ENCODE measurements around the gene MYO18A.

The MYO18A gene

GRCh38 chr17:29078183-29079045 is 101.8 kb downstream of the MYO18A start:
- in situ Hi-C loops (cut with HindIII; ENCODE audit: low sequenced_read_pairs), result no loop called here
- DNase-seq (ENCODE audit: low read depth, low spot score), result peak; percentile 22
- TF ChIP-seq, protein P1, sequence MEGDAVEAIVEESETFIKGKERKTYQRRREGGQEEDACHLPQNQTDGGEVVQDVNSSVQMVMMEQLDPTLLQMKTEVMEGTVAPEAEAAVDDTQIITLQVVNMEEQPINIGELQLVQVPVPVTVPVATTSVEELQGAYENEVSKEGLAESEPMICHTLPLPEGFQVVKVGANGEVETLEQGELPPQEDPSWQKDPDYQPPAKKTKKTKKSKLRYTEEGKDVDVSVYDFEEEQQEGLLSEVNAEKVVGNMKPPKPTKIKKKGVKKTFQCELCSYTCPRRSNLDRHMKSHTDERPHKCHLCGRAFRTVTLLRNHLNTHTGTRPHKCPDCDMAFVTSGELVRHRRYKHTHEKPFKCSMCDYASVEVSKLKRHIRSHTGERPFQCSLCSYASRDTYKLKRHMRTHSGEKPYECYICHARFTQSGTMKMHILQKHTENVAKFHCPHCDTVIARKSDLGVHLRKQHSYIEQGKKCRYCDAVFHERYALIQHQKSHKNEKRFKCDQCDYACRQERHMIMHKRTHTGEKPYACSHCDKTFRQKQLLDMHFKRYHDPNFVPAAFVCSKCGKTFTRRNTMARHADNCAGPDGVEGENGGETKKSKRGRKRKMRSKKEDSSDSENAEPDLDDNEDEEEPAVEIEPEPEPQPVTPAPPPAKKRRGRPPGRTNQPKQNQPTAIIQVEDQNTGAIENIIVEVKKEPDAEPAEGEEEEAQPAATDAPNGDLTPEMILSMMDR (IDR thresholded peaks at IDR 0.05; ENCODE audit: low read depth, low read length), result no peak

GRCh38 chr17:29077320-29077719 is 102.9 kb downstream of the MYO18A start:
- DNase-seq (ENCODE audit: low read depth, low spot score), result no peak
- in situ Hi-C loops (cut with HindIII; ENCODE audit: low sequenced_read_pairs), result no loop called here
- TF ChIP-seq, protein P1 (IDR thresholded peaks at IDR 0.05; ENCODE audit: low read depth, low read length), result no peak
- H3K4me3 ChIP-seq (ENCODE audit: low read depth, low read length), result no peak overlapping the region

More at GRCh38 chr17:29078183-29079045, 101.8 kb downstream of the MYO18A start:
- H3K4me3 ChIP-seq (ENCODE audit: low read depth, low read length), result no peak overlapping the region

DNA sequence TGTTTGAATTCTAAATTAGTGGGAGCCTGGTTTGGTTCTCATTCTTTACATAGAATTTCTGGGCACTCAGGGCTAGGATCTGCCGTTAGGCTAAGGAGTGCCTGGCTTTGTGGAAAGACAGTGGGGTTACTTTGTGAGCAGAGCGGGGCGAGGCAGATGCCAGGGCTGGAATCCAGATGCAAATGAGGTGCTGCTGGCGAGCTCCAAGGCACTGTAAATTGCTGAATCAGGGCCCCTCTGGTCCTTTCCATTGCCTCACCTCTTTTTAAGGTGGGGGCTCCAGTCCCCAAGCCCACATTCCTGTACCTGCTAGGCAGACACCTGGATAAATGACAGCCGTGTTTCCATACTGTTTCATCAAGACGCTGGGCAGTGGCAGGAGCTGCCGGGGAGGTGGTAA is 103.5 kb downstream of the MYO18A start:
- in situ Hi-C loops (cut with HindIII; ENCODE audit: low sequenced_read_pairs), result no loop called here
- no peak overlapping the region for H3K4me3 ChIP-seq (ENCODE audit: low read depth, low read length)
- TF ChIP-seq, protein P1 (IDR thresholded peaks at IDR 0.05; ENCODE audit: low read depth, low read length), result no peak
- DNase-seq (ENCODE audit: low read depth, low spot score), result no peak

DNA sequence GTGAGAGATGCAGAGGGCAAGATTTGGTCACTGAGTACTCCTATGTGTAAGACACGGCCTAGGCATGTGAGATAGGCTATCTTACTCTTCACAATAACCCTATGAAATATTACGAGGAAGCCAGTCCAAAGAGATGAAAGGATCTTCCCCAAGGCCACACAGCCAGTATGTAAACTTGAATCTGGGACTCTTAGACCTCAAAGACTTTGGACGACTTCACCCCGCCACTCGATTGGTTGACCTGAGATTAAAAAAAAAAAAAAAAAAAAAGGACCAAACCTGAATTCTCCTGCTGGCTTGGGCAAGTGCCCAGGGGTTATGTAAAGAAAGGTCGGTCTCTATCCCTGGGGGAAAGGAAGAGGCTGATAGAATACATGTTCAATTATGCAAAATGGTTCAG is 104.1 kb downstream of the MYO18A start:
- DNase-seq (ENCODE audit: low read depth, low spot score), result no peak
- in situ Hi-C loops (cut with HindIII; ENCODE audit: low sequenced_read_pairs), result no loop called here
- TF ChIP-seq, protein P1 (IDR thresholded peaks at IDR 0.05; ENCODE audit: low read depth, low read length), result no peak
- no peak overlapping the region for H3K4me3 ChIP-seq (ENCODE audit: low read depth, low read length)

- no peak for DNase-seq (ENCODE audit: low read depth, low spot score)
- H3K4me3 ChIP-seq (ENCODE audit: low read depth, low read length), result no peak overlapping the region
- TF ChIP-seq, protein P1 (IDR thresholded peaks at IDR 0.05; ENCODE audit: low read depth, low read length), result no peak
- in situ Hi-C loops (cut with HindIII; ENCODE audit: low sequenced_read_pairs), result no loop called here
Measured at GRCh38 chr17:29074488-29074887, 105.7 kb downstream of the MYO18A start.

DNA sequence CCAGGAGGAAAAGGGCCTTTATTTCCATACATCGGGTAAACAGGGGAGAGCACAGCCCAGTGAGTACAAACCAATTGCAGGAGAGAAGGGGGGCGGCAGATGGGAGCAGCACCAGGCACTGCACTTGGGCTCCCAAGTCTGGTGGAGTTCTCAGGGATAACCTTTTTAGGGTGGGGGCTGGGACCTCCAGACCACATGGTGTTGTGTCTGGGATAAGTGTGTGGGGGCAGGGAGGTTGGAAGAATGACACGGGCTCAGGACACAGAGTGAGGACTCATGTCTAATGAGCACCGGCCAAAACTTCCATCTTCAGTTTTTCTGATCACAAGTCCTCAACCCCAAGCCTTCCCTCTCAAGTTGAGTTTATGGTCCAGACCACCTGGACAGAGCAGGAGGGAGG is 106.7 kb downstream of the MYO18A start:
- H3K4me3 ChIP-seq (ENCODE audit: low read depth, low read length), result no peak overlapping the region
- no peak for DNase-seq (ENCODE audit: low read depth, low spot score)
- TF ChIP-seq, protein P1 (IDR thresholded peaks at IDR 0.05; ENCODE audit: low read depth, low read length), result no peak
- in situ Hi-C loops (cut with HindIII; ENCODE audit: low sequenced_read_pairs), result no loop called here
